Cardiac muscle cell (in vitro differentiated cells and primary cell): ENCODE results near the gene SLC19A1. TPM values are rescaled to one million over a fixed set of nuclear protein-coding genes. Genes with fewer than 3 reads are reported as not detected.
"Not testable (repeated sequence)": the region's sequence is repeated elsewhere in the genome, so short reads cannot be mapped to it uniquely, and the experiment has no call there.

Experiments
- DNase-seq, 2 donors: peaks; one replicate each; pipeline versions ENCODE4 v3.0.0 to v3.0.0-alpha.2; 2010 to 2017; ENCODE audit warnings: low read depth in 1 of 2, low spot score in 1 of 2
- H3K27ac ChIP-seq: fragments of 200-600 bp; sonication (generic); 2 replicates; pipeline ENCODE4 v1.5.1; 2016
- H3K27me3 ChIP-seq: fragments of 200-600 bp; sonication (generic); 2 replicates; pipeline ENCODE4 v1.6.0; 2016; ENCODE audit warnings: control low read depth
- H3K36me3 ChIP-seq: fragments of 200-600 bp; sonication (generic); 2 replicates; pipeline ENCODE4 v1.5.1; 2016; ENCODE audit warnings: control low read depth
- H3K4me1 ChIP-seq: fragments of 200-600 bp; sonication (generic); 2 replicates; pipeline ENCODE4 v1.8.1; 2017; ENCODE audit warnings: low read depth, mild to moderate bottlenecking, mixed run types
- H3K4me3 ChIP-seq: fragments of 200-600 bp; sonication (generic); 2 replicates; pipeline ENCODE4 v1.5.1; 2016; ENCODE audit warnings: mild to moderate bottlenecking
- H3K9me3 ChIP-seq: fragments of 200-600 bp; sonication (generic); 2 replicates; pipeline ENCODE4 v1.5.1; 2017; ENCODE audit warnings: low read depth, mild to moderate bottlenecking, control low read depth
- CTCF ChIP-seq: IDR thresholded peaks from 2 replicates; pipeline ENCODE4 v1.5.1; 2012; ENCODE audit warnings: low read depth, mild to moderate bottlenecking, low read length
- polyA plus RNA-seq: library from polyadenylated mRNA; unstranded; fragments of >200 nt; fragmentation: Nextera tagmentation; extraction: Ambion mirVana; gene quantifications from 2 replicates; pipeline ENCODE4 v1.2.1, GENCODE V29; 2016
- total RNA-seq: library from RNA; depleted of rRNA; stranded (reverse); fragments of >200 nt; gene quantifications from 2 replicates; pipeline ENCODE4 v1.2.3, GENCODE V29; 2016

Gene SLC19A1
- total and polyA plus RNA-seq, 2 experiments from 2014 or later: 25.4 to 50.3 TPM

- Histone ChIP-seq H3K27me3 (no peaks in the 10 kb centered on the region), H3K9me3 (no peaks in the 10 kb centered on the region), H3K27ac (peak overlapping the region; percentile 23), H3K4me1 (no peaks in the 10 kb centered on the region), H3K36me3 (peaks cover 18% of the 10 kb centered on the region), H3K4me3 (no peak overlapping the region)
- no peak for DNase-seq
- no peak for TF ChIP-seq CTCF
Measured at GRCh38 chr21:45506241-45506817, 35.9 kb downstream of the SLC19A1 start.

GRCh38 chr21:45505416-45506021 is 36.7 kb downstream of the SLC19A1 start:
- Histone ChIP-seq H3K36me3 (peaks cover 18% of the 10 kb centered on the region), H3K9me3 (no peaks in the 10 kb centered on the region), H3K4me3 (no peak overlapping the region), H3K27me3 (no peaks in the 10 kb centered on the region), H3K27ac (peak overlapping the region; percentile 23), H3K4me1 (no peaks in the 10 kb centered on the region)
- TF ChIP-seq CTCF: no peak
- no peak for DNase-seq

GRCh38 chr21:45504516-45505415 is 37.5 kb downstream of the SLC19A1 start:
- H3K36me3 ChIP-seq: peaks cover 15% of the 10 kb centered on the region
- no peak for DNase-seq
- no peaks in the 10 kb centered on the region for H3K27me3 ChIP-seq
- H3K4me3 ChIP-seq: no peak overlapping the region
- no peak for TF ChIP-seq CTCF
- no peaks in the 10 kb centered on the region for H3K9me3 ChIP-seq
- H3K4me1 ChIP-seq: no peaks in the 10 kb centered on the region
- no peak overlapping the region for H3K27ac ChIP-seq

GRCh38 chr21:45504021-45504515 is 38.2 kb downstream of the SLC19A1 start:
- DNase-seq: no peak
- Histone ChIP-seq H3K36me3 (peaks cover 10% of the 10 kb centered on the region), H3K27me3 (no peaks in the 10 kb centered on the region), H3K4me3 (no peak overlapping the region), H3K4me1 (no peaks in the 10 kb centered on the region), H3K27ac (no peak overlapping the region), H3K9me3 (no peaks in the 10 kb centered on the region)
- no peak for TF ChIP-seq CTCF

GRCh38 chr21:45503226-45503625 is 39.0 kb downstream of the SLC19A1 start:
- not testable (repeated sequence) for H3K27me3 ChIP-seq, DNase-seq, H3K4me1 ChIP-seq, H3K27ac ChIP-seq, H3K4me3 ChIP-seq, H3K9me3 ChIP-seq
- H3K36me3 ChIP-seq: peaks cover 14% of the 10 kb centered on the region
